GM12878 (cell line): ENCODE data around the gene NLGN1. TPM values are rescaled to one million over a fixed set of nuclear protein-coding genes. Genes with fewer than 3 reads are reported as not detected.

Experiments
- ATF2 ChIP-seq: IDR thresholded peaks from 2 replicates; pipeline ENCODE4 v1.6.1; 2012; ENCODE audit warnings: low read length, inconsistent platforms
- CEBPZ ChIP-seq: fragments of 150-350 bp; IDR thresholded peaks from 2 replicates; pipeline ENCODE4 v1.6.1; 2016; ENCODE audit warnings: low read depth, low read length
- RB1 ChIP-seq: fragments of 450-650 bp; formaldehyde crosslinking; IDR thresholded peaks from 2 replicates; pipeline ENCODE4 v1.6.1; 2017; ENCODE audit warnings: mild to moderate bottlenecking, borderline replicate concordance
- RELA ChIP-seq: fragments of 450-650 bp; IDR thresholded peaks from 2 replicates; pipeline ENCODE4 v1.8.0; 2014; ENCODE audit warnings: borderline replicate concordance; ENCODE audit not compliant: partially characterized antibody
- ZNF592 ChIP-seq: fragments of 450-650 bp; IDR thresholded peaks from 2 replicates; pipeline ENCODE4 v1.6.1; 2017; ENCODE audit warnings: mild to moderate bottlenecking, moderate library complexity
- polyA plus RNA-seq, 11 experiments: library from polyadenylated mRNA; depleted of rRNA in 4 of 11; unstranded in 6 of 11; stranded (reverse) in 5 of 11; fragments of >200 nt; fragmentation: Nextera tagmentation in 4 of 11; fragmentation: Illumina TruSeq in 1 of 11; extraction: Ambion mirVana in 4 of 11; extraction: Trizol in 1 of 11; gene quantifications; 1 replicate in 1 of 11; 2 replicates in 10 of 11; pipeline versions ENCODE4 v1.2.1 to v1.2.3, GENCODE V29; 2011 to 2016; ENCODE audit warnings: inconsistent platforms in 2 of 11, missing spikeins in 2 of 11, low read depth in 1 of 11
- total RNA-seq, 4 experiments: library from RNA; depleted of rRNA in 3 of 4; stranded (reverse); fragments of >200 nt in 3 of 4; fragmentation: Illumina TruSeq in 1 of 4; extraction: Trizol in 1 of 4; gene quantifications; 2 replicates each; pipeline versions ENCODE4 v1.2.1 to v1.2.3, GENCODE V29; 2013 to 2021

The NLGN1 gene
- total and polyA plus RNA-seq, 10 of the 15 experiments (the other 5 are each of a cell fraction or from before 2014, with no cell fraction given): not detected

GRCh38 chr3:173857154-173857553 lies 459.6 kb downstream of the NLGN1 start (continued):
- TF ChIP-seq ZNF592 (no peak), RELA (no peak), CEBPZ (no peak), ATF2 (no peak), RB1 (no peak)
